Measurements from ENCODE around the gene PLAC8.

- TF ChIP-seq CTCF (conservative IDR thresholded peaks at IDR 0.05 in 1 of 2, IDR thresholded peaks at IDR 0.05 in 1 of 2; ENCODE audit: extremely low read depth in 1 of 2, insufficient read depth in 1 of 2, low read depth in 1 of 2, low read length in 2 of 2), result no peak
- TF ChIP-seq EZH2 (IDR thresholded peaks at IDR 0.05; ENCODE audit: borderline replicate concordance, low read length), result no peak
Observed at GRCh38 chr4:83046693-83047473, 67.6 kb downstream of the PLAC8 start.

Data from mammary epithelial cell (primary cell).